Uterus (tissue), 4 donors: ENCODE measurements around the gene ELL2. TPM values are rescaled to one million over a fixed set of nuclear protein-coding genes. Genes with fewer than 3 reads are reported as not detected.

Experiments used
- DNase-seq, 2 donors: peaks; one replicate each; pipeline ENCODE4 v3.0.0-alpha.2; 2019 to 2020
- H3K27ac ChIP-seq, 2 donors: fragments of 200-600 bp; sonication (generic); 1 replicate in 1 of 2; 2 replicates in 1 of 2; pipeline ENCODE4 v1.5.1; 2016 to 2018
- H3K27me3 ChIP-seq, 2 donors: fragments of 200-600 bp; sonication (generic); one replicate each; pipeline ENCODE4 v1.5.1; 2018 to 2019; ENCODE audit warnings: control low read depth in 1 of 2
- H3K36me3 ChIP-seq, 2 donors: fragments of 200-600 bp; sonication (generic); one replicate each; pipeline ENCODE4 v1.5.1; 2019; ENCODE audit warnings: control low read depth in 1 of 2
- H3K4me1 ChIP-seq, 2 donors: fragments of 200-600 bp; sonication (generic); one replicate each; pipeline ENCODE4 v1.5.1; 2018 to 2019; ENCODE audit warnings: control low read depth in 1 of 2
- H3K4me3 ChIP-seq, 2 donors: fragments of 200-600 bp; sonication (generic); 1 replicate in 1 of 2; 2 replicates in 1 of 2; pipeline ENCODE4 v1.5.1; 2018 to 2019; ENCODE audit warnings: mild to moderate bottlenecking in 1 of 2
- H3K9me3 ChIP-seq, 2 donors: fragments of 200-600 bp; sonication (generic); one replicate each; pipeline ENCODE4 v1.5.1; 2019; ENCODE audit warnings: control low read depth in 1 of 2
- CTCF ChIP-seq, 4 experiments: fragments of 200-600 bp in 2 of 4; fragments of 450-650 bp in 2 of 4; sonication (generic) in 2 of 4; IDR thresholded peaks; one replicate each; pipeline ENCODE4 v1.5.1; 2016 to 2019; ENCODE audit warnings: antibody characterized with exemption in 4 of 4, mild to moderate bottlenecking in 2 of 4, moderate library complexity in 1 of 4
- POLR2A ChIP-seq, 2 donors: fragments of 450-650 bp; IDR thresholded peaks; one replicate each; pipeline ENCODE4 v1.6.1; 2016; ENCODE audit warnings: antibody characterized with exemption in 2 of 2, mild to moderate bottlenecking in 1 of 2, moderate library complexity in 1 of 2
- intact Hi-C: fragments of 100-400 bp; cut with DNase I; formaldehyde crosslinking; loops from one replicate; pipeline ENCODE4 v1.15.1; 2023; ENCODE audit warnings: low total_unique reads
- total RNA-seq, 4 donors: library from RNA; depleted of rRNA in 3 of 4; stranded (reverse); fragments of >200 nt in 3 of 4; gene quantifications; one replicate each; pipeline versions ENCODE4 v1.1.0 to v1.2.4, GENCODE V29; 2014 to 2023
- donor health status: DM: yes; HTN: yes; CAD: no.

Gene ELL2
- total RNA-seq, 4 donors from 2014 or later, result 2.3 to 53.2 (median 16.0) TPM

- no peak for DNase-seq
- Histone ChIP-seq H3K27ac (no peak overlapping the region), H3K4me1 (peaks cover 0 to 3% of the 10 kb centered on the region in 2 donors), H3K4me3 (no peak overlapping the region), H3K27me3 (no peaks in the 10 kb centered on the region), H3K36me3 (no peaks in the 10 kb centered on the region), H3K9me3 (no peaks in the 10 kb centered on the region)
- TF ChIP-seq CTCF (IDR thresholded peaks at IDR 0.05), result no peak
- no peak for TF ChIP-seq POLR2A (IDR thresholded peaks at IDR 0.05)
- intact Hi-C loops, result no loop called here
Observed at GRCh38 chr5:95988094-95988493, 26.4 kb upstream of the ELL2 start.

- Histone ChIP-seq H3K4me3 (no peak overlapping the region), H3K27ac (no peak overlapping the region), H3K27me3 (no peaks in the 10 kb centered on the region), H3K36me3 (no peaks in the 10 kb centered on the region), H3K4me1 (peaks cover 0 to 3% of the 10 kb centered on the region in 2 donors), H3K9me3 (no peaks in the 10 kb centered on the region)
- intact Hi-C loops, result no loop called here
- TF ChIP-seq POLR2A (IDR thresholded peaks at IDR 0.05) (no peak), CTCF (IDR thresholded peaks at IDR 0.05) (no peak)
- DNase-seq, result no peak
Observed at GRCh38 chr5:95986937-95987520, 25.4 kb upstream of the ELL2 start.

GRCh38 chr5:95986001-95986400 lies 24.4 kb upstream of the ELL2 start:
- no peak overlapping the region for H3K4me3 ChIP-seq
- no peak overlapping the region for H3K27ac ChIP-seq
- no peak for DNase-seq
- intact Hi-C loops, result no loop called here
- H3K36me3 ChIP-seq, result no peaks in the 10 kb centered on the region
- TF ChIP-seq CTCF (IDR thresholded peaks at IDR 0.05) (no peak), POLR2A (IDR thresholded peaks at IDR 0.05) (no peak)
- H3K4me1 ChIP-seq, result peaks cover 0 to 3% of the 10 kb centered on the region in 2 donors
- no peaks in the 10 kb centered on the region for H3K9me3 ChIP-seq
- no peaks in the 10 kb centered on the region for H3K27me3 ChIP-seq

- Histone ChIP-seq H3K27me3 (no peaks in the 10 kb centered on the region), H3K9me3 (no peaks in the 10 kb centered on the region), H3K4me3 (no peak overlapping the region), H3K27ac (no peak overlapping the region), H3K4me1 (peaks cover 0 to 3% of the 10 kb centered on the region in 2 donors), H3K36me3 (no peaks in the 10 kb centered on the region)
- intact Hi-C loops, result no loop called here
- no peak for DNase-seq
- TF ChIP-seq POLR2A (IDR thresholded peaks at IDR 0.05) (no peak), CTCF (IDR thresholded peaks at IDR 0.05) (no peak)
Observed at GRCh38 chr5:95985249-95985648, 23.6 kb upstream of the ELL2 start.

GRCh38 chr5:95984287-95984938 lies 22.8 kb upstream of the ELL2 start:
- Histone ChIP-seq H3K4me1 (peaks cover 0 to 3% of the 10 kb centered on the region in 2 donors), H3K4me3 (no peak overlapping the region), H3K36me3 (no peaks in the 10 kb centered on the region), H3K27ac (no peak overlapping the region), H3K27me3 (no peaks in the 10 kb centered on the region), H3K9me3 (no peaks in the 10 kb centered on the region)
- TF ChIP-seq POLR2A (IDR thresholded peaks at IDR 0.05) (no peak), CTCF (IDR thresholded peaks at IDR 0.05) (no peak)
- DNase-seq, result no peak
- intact Hi-C loops, result no loop called here
